ENCODE measurements around the gene UROC1.

The UROC1 gene

DNA sequence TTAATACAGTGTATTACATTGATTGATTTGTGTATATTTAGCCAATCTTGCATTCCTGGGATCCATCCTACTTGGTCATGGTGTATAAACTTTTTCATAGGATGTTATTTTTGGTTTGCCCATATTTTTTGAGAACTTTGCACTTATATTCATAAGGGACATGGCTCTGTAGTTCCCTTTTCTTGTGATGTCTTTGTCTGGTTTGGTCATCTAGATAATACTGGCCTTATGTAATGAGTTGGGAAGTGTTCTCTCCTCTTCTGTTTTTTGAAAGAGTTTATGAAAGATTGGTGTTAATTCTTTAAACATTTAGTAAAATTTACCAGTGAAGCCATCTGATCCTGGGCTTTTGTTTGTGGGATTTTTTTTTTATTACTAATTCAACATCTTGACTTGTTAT is 15.9 kb upstream of the UROC1 start:
- no peak for FAIRE-seq
- DNase-seq (ENCODE audit: insufficient read length, low spot score), result no peak

DNA sequence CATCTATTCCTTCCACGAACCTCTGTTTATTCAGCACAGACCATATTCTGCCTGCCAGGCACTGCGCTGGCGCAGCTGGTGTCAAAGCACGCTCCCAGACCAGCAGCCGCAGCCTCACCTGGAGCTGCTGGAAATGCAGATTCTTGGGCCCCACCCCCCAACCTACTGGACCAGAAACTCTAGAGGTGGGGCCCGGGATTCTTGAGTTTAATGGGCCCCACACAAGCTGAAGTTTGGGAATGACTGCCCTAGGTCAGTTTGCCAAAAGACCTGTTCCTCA is 13.4 kb upstream of the UROC1 start:
- DNase-seq (ENCODE audit: insufficient read length, low spot score), result no peak
- FAIRE-seq, result no peak

DNA sequence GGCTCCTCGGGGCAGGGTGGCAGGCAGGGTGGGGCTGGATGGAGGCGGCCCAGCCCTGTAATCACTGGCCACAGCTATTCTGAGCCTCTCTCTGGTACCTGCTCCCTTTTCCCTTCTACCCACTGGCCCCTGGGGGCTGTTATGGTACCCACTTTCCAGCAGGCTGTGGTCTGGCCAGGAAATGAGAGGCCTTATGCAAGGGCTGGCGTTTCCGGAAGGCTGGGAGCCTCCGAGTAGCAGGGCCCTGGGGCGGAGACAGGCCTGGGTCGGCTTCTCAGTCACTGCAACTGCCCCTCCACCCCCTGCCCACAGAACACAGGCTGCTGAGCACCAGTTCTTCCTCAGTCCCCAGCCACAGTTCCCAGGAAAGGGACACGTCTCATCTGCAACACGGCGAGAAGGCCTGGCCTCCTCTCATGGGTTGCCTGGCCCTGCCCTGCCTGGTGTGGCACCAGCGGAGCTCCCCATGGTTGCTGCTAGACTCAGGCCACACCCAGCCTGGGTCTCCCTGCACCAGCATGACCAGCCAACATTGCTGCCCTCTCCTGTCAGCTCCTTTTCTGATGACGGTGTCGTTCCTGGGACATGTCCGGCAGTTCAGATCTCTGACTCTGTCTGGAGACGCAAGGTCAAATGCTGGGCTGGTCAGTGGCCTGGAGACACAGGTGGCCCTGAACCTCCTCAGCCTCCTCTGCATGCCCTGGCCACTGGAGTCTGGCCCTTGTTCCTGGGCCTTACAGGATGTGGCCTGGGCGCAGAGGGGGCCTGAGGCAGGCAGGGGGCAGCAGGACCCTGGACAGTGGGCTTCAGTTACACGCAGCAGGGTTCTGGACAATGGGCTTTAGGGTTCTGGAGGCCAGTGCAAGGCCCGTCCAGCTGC is 12.8 kb upstream of the UROC1 start:
- no peak for FAIRE-seq

DNA sequence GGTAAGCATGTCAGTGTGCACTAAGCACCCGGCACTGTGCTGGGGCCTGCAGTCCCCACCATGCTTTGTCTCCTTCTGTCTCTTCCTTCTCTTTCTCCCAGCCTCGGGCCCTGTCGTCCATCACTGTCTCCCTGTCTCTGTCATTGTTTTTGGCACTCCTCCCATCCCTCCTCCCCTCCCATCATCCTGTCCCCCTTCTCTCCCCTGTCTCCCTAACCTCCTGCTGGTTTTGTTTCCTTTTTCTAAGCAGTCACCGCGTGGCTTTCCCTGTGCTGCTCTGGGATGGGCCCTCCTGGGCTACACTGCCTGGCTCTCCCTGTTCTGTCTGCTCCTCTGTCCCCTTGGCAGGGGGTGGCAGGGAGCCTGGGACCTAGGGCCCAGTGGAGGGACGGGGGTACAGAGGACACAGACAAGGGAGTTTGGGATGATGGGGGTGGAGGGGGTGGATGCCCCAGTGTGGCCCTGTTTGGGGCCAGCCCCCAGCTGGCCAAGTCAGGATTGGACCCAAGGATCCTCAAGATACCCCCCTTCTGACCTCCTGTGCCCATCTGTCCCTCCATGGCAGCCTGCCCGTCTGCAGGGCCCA is 12.1 kb upstream of the UROC1 start:
- no peak for FAIRE-seq
- no peak for DNase-seq (ENCODE audit: insufficient read length, low spot score)

More for the DNA sequence above, 12.8 kb upstream of the UROC1 start:
- DNase-seq (ENCODE audit: insufficient read length, low spot score), result no peak

DNA sequence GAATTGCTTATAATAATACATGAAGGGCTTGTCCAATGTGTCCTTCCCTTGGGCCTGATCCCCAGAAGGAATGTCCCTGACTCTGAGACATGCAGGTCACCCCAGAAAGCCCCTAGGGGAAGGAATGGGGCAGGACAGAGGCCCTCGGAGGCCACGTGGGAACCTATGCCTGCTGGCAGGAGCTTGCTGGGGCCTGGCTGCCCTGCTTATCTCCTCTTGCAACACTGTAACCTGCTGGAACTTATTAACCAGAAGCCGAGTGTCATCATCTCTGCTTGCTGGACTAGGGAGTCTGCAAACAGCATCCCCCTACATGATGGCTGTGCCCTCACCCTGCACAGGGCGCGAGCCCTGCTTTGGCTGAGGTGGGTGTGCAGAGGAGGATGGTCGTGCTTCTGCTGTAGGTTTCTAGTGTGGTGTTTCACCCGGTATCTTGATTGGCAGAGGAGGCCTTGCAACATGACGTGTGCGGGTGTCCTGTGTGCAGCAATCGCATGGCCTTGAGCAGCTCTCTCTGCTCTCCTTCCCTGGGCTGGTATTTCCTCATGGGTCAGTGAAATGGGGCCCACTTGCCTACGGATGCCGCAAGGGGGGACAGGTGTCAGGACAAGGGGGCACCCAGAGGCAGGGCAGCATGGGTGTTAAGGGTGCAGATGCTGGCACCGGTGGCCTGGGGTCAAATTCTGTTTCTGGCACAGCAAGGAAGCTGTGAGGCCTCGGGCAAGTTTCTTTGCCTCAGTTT is 11.4 kb upstream of the UROC1 start:
- DNase-seq (ENCODE audit: insufficient read length, low spot score) (no peak), FAIRE-seq (no peak)

DNA sequence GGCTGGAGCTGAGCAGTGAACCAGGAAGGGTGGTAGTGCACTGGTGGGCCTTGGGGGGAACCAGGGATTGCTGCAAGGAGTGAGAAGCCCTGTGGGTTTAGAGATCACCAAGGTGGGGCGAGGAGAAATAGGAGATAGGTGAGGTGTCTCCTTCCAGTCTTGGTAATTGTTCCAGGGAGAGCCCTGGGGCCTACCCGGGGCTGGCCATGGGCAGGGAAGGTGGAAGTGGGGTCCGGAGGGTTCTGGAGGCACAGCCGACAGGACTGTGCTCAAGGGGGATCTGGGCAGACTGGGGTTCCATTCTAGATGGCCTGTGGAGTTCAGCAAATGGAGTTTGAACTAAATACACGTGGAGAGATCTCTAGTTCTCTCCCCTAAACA is 10.8 kb upstream of the UROC1 start:
- FAIRE-seq (no peak), DNase-seq (ENCODE audit: insufficient read length, low spot score) (no peak)

DNA sequence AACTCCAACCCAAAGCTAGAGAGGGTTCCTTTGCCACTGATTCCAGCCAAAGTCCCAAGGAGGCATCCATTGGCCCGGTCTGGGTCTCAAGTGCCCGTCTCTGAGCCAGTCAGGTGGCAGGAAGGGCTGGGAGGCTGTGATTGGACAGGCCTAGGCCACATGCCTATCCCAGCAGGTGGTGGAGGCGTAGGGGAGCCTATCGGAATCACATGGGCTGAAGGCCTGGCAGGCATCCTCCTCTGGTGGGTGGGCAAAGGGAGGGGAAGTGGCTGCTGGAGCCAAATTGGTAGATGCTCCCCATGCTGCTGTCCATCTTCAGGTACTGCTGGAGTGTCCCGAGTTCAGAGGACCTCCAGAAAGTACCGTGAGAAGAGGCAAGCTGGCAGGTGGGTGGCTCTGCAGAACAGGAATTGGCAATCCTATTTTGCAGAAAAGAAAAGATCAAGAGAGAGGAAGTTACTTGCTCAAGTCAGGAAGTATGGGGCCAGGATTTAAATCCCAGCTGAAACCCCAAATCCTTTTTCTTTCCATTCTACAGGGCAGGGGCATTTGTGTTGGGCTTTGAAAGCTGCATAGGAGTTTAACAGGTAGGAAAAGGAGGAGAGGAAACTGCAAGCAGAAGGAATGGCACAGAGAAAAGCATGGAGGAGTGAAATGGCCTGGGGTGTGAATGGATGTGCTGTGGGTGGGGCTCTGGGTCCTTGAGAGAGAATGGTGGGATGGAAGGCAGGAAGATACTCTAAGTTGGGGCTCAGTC is 10.1 kb upstream of the UROC1 start:
- DNase-seq (ENCODE audit: insufficient read length, low spot score) (no peak), FAIRE-seq (no peak)

DNA sequence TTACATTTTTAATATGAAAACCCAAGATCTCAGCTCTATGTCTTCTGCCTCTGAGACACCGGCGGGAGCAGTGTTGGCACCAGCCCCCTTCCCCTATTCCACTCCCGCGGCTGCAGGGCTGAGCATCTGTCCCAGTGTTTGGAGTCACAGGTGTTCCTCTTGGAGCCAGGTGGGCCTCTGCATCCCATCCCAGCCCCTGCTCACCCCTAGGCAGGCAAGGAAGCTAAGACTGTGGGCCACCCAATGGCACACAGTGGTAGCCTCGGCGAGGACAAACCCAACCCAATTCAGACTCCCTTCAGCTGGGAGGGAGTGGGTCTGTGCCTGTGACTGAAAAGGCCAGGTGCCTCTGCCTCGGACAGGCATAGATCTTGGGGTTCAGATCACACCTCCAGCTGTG is 9.4 kb upstream of the UROC1 start:
- no peak for FAIRE-seq
- no peak for DNase-seq (ENCODE audit: insufficient read length, low spot score)

DNA sequence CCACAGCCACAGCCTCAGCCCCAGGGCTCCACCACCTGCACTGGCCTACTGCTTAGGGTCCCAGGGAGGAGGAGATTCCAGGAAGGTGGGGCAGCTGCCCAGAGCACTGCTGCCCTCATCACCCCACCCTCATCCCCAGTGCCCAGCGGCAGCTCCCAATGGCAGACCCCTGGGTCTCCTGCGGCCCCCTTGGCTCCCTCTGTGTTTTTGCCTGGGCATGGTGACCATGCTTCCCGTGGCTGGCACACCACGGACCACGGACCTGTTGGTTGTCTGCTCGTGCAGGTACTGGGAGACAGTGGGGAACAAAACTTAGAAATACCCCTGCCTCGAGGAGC is 9.1 kb upstream of the UROC1 start:
- no peak for DNase-seq (ENCODE audit: insufficient read length, low spot score)
- no peak for FAIRE-seq

DNA sequence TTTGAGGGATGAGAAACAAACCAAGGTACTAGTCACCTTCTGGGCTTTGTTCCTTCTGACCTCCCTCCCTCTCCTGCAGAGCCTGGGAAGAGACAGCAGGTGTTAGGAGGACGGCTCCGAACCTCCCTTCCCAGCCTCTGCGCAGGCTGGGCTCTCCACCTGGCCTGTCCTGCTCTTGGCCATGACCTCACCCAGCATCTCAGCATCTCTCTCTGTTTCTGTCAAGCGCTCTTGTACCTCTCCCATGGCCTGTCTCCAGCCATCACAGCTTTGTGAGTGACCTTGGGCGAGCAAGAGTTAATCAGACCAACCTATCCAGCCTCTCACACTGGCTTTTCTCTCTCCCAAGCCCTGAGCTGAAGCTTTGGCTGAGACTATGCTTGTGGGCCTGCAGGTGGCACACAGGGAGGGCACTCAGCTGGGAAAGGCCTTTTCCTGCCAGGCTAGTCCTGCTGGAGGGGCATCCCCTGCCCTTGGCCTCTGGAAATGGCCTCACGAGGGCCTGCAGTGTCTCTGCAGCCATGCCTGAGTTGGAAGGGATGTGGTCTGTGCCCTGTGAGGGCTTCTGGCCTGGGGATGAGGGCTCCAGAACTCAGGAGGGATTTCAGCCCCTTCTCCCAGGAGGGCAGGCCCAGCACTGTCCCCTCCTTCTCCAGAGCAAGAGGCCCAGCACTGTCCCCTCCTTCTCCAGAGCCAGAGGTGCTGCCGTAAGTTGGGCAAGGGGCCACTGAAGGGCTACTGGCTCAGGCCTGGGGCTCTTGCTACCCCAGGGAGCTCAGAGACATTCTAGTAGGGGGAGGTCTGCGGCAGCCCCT is 8.5 kb upstream of the UROC1 start:
- no peak for FAIRE-seq

DNA sequence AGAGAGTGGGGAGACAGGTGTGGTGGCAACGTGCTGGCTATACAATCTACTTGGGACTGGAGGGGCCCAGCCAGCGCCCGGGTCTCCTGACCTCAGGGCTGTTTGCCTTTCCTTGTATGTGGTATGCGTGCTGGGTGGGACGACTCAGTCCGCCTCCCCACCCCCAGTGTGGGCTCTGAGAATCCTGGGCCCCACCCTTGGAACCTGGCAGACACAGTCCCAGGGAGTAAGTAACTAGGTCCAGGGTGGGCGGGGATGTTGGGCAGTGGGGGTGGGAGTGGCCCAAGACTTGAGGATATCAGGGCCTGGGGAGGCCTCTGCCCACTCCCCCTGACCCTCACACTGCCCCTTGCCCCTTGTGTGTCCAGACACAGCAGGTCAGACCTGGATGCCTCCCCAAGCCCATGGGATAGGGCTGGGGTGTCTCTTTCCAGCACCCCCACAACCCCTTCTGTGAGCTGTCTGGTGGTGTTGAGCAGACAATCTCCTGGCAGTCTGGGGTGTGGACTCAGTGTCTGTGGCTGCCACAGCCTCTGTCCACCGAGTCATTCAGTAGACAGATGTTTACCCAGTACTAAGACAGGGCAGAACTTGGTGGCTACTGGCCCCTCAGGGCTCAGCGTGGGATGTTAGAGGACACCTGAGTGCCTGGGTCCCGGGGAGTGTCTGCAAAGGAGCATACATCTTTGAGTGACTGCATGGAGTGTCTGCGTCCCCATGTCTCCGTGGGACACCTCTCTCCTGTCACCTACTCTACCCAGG is 7.7 kb upstream of the UROC1 start:
- FAIRE-seq (no peak), DNase-seq (ENCODE audit: insufficient read length, low spot score) (no peak)

More for the DNA sequence above, 8.5 kb upstream of the UROC1 start:
- DNase-seq (ENCODE audit: insufficient read length, low spot score), result no peak

DNA sequence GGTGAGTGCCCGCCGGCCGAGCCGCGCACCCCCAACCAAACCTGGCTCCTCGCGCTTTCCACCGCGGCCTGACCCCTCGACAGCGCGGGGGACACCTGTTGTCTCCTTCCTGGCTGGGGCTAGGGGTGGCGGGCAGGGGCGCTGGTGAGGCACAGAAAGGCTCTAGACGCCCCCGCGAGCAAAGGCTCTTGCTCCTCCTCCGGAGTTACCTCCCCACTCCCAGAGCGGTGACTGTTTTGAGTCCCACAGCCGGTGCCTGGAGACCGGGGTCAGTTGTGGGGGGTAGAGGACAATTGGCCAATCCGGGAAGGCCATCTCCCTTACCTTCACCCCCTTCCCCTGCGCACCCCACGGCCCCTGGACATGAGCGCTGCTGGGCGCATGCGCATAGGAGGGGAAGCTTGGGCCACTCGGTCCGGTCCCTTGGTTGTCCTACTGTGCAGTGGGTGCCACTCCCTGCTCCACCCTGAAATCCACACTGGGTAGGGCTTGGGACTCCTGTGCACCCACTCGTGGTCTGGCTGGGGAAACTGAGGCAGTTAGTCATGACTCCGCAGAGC is 6.9 kb upstream of the UROC1 start:
- DNase-seq (ENCODE audit: insufficient read length, low spot score) (no peak), FAIRE-seq (no peak)

DNA sequence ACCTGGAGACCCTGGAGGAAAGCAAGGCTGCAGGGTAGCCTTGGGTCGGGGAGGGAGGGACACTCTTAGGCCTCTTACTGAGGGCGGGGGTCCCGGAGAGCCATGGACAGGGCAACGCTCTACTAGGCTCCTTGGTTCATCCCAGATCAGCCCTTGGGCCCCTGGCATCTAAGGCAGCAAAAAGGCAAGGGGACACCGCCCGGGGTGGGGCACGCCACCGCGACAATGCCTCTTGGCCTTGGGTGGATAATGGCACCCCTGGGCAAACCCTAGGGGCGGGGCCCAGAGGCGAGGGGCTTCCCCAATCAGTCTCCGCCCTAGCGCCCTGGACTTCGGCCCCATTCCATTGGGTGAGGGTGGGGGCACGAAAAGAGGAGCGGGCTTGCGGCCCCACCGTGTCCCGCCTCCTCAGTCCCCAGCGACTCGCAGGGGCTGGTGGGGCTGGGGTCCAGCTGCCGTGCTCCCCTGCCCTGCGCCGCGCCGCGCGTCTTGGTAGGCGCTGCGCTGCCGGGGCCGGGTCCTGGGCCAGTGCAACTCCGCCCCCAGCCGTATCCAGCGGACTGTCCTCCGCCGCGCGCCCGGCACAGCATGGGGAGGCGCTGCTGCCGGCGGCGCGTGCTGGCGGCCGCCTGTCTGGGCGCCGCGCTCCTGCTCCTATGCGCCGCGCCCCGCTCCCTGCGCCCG is 6.3 kb upstream of the UROC1 start, which contains the start of gene CHST13:
TSS of gene CHST13 (plus strand) at position 411 of the 684 bp plus-strand sequence. CDS start at position 589, 178 bp downstream.
- DNase-seq (ENCODE audit: insufficient read length, low spot score), result no peak

DNA sequence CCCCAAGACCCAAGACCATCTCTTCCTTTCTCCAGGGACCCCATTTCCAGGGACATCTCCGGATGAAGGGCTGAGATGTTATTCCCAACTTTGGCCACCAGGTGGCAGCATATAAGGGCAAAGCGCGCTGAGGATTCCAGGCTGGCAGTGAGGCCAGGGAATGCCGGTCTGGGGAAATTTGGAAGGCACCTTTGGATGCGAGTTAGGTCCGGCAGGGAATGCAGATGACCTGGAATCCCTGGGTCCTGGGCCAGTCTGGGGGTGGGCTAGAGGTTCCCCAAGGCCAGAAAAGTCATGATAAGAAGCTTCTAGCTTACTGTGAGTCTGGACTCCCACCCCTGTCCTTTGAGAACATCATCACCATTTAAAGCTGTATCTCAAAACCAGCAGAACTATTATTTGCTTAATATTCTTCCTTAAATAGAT is 4.8 kb upstream of the UROC1 start:
- DNase-seq (ENCODE audit: insufficient read length, low spot score) (peak; percentile 85), FAIRE-seq (peak; percentile 87)

More for the DNA sequence above, 6.3 kb upstream of the UROC1 start, which contains the start of gene CHST13:
- FAIRE-seq, result no peak

DNA sequence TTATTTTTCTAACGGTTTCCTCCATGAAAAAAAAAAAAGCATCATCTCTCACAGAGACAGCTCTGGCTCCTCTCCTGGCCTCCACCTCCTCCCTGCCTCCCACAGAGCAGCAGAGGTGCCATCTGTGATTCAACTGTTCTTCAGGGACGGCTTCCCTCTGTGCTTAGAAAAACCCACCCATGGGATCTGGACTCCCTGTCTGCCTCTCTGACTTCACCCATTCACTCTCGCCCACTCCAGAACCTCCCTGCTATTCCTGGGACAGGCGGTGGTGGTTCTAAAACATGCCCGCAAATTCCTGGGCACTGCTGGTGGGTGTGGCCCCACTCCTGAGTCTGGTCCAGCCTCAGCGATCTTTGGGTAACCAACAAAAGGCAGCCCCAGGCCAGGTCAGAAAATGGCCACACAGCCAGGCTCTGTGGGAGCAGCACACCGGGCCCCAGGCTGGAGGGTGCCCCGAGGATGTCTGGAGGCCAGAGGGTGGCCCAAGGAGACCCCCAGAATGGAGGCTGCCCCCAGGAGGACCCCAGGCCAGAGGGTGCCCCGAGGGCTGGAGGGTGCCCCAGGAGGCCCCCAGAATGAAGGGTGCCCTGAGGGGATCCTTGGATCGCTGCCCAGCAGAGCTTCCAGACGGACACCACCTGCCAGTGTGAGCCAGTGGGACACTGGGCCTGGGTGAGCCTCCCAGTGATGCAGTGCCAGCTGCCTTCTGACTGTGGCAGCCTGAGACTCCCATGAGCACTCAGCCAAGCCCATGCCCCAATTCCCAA is 3.7 kb upstream of the UROC1 start:
- FAIRE-seq (no peak), DNase-seq (ENCODE audit: insufficient read length, low spot score) (no peak)

DNA sequence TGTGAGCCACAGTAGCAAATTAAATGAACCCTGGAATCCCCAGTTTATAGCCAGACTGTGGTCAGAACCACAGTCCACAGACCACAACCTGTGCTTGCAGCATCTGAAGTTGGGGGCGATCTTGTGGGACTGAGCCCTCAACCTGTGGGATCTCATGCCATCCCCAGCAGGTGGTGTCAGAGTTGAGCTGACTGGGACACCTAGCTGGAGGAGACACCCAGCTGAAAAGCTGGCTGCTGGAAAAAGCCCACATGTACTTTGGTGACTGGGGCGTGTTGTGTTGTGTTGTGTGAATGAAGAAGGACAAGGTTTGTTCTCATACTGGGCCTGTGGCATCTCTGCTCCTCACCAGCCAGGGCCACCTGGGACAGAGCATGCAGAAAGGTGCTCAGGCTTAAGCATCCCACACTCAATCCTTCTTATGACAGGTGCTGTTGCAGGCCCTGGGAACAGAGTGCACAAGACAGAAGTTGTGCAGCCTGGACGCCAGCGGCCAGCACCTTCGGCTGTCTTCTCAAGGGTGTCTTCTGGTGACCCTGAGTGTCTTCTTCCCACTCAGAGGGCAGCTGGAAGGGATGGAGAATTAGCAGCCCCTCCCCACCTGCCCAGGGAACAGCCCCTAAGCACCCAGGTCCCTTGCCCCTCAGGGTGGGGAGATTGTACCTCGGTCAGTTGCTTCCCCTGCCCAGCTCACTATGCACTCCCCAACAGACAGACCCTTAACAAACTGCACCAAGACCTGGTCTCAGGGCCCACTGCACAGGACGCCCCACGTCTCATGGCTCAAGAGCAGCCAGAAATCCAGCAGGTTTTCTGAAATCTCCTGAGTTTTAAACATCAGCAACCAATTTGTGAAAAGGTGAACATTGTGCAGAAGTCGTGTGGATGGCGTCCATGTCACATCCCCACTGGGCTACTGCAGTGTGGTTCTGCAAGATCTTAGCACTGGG is 2.2 kb upstream of the UROC1 start:
- FAIRE-seq (no peak), DNase-seq (ENCODE audit: insufficient read length, low spot score) (no peak)

DNA sequence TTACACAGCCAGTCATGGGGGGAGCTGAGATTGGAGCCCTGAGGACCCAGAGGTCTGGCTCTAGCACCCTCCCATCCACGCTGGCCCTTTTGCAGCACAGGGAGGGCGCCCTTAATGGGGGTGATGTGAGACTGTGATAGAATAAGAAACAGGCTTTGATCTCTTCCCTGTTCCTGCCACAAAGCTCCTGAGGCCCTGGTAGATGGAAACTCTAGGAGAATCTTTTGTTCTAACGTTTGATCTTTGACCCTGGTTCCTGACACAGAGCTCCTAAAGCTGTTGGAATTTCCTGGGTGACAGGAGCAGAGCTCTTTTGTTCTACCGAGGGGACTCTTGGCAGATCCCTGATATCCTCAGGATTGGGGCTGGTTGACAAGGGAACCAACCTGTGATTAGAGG is 1.2 kb upstream of the UROC1 start:
- DNase-seq (ENCODE audit: insufficient read length, low spot score) (no peak), FAIRE-seq (no peak)
